ENCODE results near the gene UCHL1. TPM values are rescaled to one million over a fixed set of nuclear protein-coding genes. Genes with fewer than 3 reads are reported as not detected.

Gene UCHL1
- polyA plus RNA-seq, 1 donor from 2014 or later: 5,099 TPM

DNA sequence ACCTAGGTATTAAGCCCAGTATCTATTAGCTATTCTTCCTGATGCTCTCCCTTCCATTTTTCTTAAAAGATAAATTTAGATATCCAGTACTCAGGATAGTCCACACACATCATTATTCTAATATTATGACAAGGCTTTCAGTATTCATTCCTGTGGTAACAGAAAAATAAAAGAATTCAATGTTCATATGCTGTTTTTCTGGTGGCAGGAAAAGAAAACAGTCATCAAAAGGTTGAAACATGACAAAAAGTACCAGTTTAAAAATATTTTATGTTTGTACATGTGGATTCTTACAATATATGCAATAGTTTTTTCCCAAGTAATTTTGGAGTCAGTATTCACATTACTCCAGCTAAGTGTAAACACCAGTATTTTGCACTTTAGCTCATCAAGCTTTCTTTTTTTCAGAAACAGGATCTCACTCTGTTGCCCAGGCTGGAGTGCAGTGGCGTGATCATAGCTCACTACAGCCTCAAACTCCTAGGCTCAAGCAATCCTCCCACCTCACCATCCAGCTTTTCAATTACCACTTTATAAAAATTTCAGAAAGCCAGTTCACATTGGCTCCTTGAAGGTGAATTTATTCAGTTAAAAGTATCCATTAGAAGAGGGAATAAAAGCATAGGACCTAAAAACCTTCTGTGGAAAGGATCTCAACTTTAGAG is 44.6 kb upstream of the UCHL1 start:
- Histone ChIP-seq H3K27ac (ENCODE audit: low read length) (no peak overlapping the region), H3K9me3 (ENCODE audit: low read length) (no peaks in the 10 kb centered on the region), H3K79me2 (replicated peaks; ENCODE audit: insufficient read depth, low read length) (peaks cover 10% of the 10 kb centered on the region), H3K4me2 (ENCODE audit: low read length) (no peak overlapping the region), H3K9me2 (ENCODE audit: insufficient read depth, low read length) (no peaks in the 10 kb centered on the region), H4K20me1 (ENCODE audit: insufficient read depth) (no peaks in the 10 kb centered on the region), H2AFZ (ENCODE audit: low read depth, low read length) (no peak overlapping the region), H3K9ac (ENCODE audit: low read length) (no peak overlapping the region), H3F3A (ENCODE audit: insufficient read depth, low read length, poor library complexity, severe bottlenecking) (no peaks in the 10 kb centered on the region), H3K27me3 (ENCODE audit: insufficient read depth, low read depth, low read length) (no peaks in the 10 kb centered on the region), H3K36me3 (ENCODE audit: insufficient read depth, low read length) (no peaks in the 10 kb centered on the region), H3K4me3 (ENCODE audit: low read length) (peak overlapping the region; percentile 72)
- TF ChIP-seq TAF1 (IDR thresholded peaks at IDR 0.05; ENCODE audit: low read depth): no peak
- TF ChIP-seq EP300 (conservative IDR thresholded peaks at IDR 0.05; ENCODE audit: poor library complexity, severe bottlenecking): no peak
- TF ChIP-seq POLR2AphosphoS5 (IDR thresholded peaks at IDR 0.05): no peak
- no peak for TF ChIP-seq RAD21 (conservative IDR thresholded peaks at IDR 0.05)

DNA sequence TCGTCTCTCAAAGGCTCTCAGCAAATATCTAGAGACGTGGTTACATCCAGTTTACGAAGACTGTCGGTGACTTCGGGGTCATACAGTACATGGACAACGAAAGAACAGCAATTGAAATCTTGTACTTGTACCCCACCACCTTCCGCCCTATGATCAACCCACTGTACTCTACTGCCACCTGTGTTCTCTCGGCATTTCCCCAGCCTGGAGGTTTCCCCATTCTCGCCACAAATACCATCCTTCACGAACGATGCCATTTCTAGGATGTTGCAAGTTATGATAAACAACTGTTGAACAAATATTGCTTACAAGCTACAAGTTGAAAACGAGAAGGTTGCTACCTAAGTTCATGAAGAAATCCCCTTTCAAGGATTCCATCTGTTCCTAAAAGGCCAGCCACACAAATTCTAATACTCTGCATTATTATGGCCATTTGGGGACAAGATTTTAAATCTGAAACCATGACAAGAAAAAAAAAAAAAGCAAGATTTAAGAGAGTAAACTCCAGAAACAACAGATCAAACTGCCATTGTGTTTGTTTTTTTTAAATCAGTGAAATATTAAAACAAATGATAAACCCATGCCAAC is 44.0 kb upstream of the UCHL1 start:
- Histone ChIP-seq H3K27me3 (ENCODE audit: insufficient read depth, low read depth, low read length) (no peaks in the 10 kb centered on the region), H3K9me2 (ENCODE audit: insufficient read depth, low read length) (no peaks in the 10 kb centered on the region), H3K9me3 (ENCODE audit: low read length) (no peaks in the 10 kb centered on the region), H3K9ac (ENCODE audit: low read length) (peak overlapping the region; percentile 83), H3K4me2 (ENCODE audit: low read length) (peak overlapping the region; percentile 10), H3K79me2 (replicated peaks; ENCODE audit: insufficient read depth, low read length) (peaks cover 10% of the 10 kb centered on the region), H3K4me3 (ENCODE audit: low read length) (peak overlapping the region; percentile 72), H3K27ac (ENCODE audit: low read length) (no peak overlapping the region), H3K36me3 (ENCODE audit: insufficient read depth, low read length) (no peaks in the 10 kb centered on the region), H2AFZ (ENCODE audit: low read depth, low read length) (no peak overlapping the region), H3F3A (ENCODE audit: insufficient read depth, low read length, poor library complexity, severe bottlenecking) (no peaks in the 10 kb centered on the region), H4K20me1 (ENCODE audit: insufficient read depth) (no peaks in the 10 kb centered on the region)
- TF ChIP-seq, protein P1, sequence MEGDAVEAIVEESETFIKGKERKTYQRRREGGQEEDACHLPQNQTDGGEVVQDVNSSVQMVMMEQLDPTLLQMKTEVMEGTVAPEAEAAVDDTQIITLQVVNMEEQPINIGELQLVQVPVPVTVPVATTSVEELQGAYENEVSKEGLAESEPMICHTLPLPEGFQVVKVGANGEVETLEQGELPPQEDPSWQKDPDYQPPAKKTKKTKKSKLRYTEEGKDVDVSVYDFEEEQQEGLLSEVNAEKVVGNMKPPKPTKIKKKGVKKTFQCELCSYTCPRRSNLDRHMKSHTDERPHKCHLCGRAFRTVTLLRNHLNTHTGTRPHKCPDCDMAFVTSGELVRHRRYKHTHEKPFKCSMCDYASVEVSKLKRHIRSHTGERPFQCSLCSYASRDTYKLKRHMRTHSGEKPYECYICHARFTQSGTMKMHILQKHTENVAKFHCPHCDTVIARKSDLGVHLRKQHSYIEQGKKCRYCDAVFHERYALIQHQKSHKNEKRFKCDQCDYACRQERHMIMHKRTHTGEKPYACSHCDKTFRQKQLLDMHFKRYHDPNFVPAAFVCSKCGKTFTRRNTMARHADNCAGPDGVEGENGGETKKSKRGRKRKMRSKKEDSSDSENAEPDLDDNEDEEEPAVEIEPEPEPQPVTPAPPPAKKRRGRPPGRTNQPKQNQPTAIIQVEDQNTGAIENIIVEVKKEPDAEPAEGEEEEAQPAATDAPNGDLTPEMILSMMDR (IDR thresholded peaks at IDR 0.05; ENCODE audit: poor library complexity, severe bottlenecking): peak; percentile 67
- TF ChIP-seq EP300 (conservative IDR thresholded peaks at IDR 0.05; ENCODE audit: poor library complexity, severe bottlenecking) (no peak), RAD21 (conservative IDR thresholded peaks at IDR 0.05) (peak; percentile 69), SMC3 (conservative IDR thresholded peaks at IDR 0.05; ENCODE audit: poor library complexity) (peak; percentile 68), EZH2 (IDR thresholded peaks at IDR 0.05; ENCODE audit: borderline replicate concordance, insufficient read depth, low read length, poor library complexity, severe bottlenecking) (no peak)
- TF ChIP-seq, protein P2, sequence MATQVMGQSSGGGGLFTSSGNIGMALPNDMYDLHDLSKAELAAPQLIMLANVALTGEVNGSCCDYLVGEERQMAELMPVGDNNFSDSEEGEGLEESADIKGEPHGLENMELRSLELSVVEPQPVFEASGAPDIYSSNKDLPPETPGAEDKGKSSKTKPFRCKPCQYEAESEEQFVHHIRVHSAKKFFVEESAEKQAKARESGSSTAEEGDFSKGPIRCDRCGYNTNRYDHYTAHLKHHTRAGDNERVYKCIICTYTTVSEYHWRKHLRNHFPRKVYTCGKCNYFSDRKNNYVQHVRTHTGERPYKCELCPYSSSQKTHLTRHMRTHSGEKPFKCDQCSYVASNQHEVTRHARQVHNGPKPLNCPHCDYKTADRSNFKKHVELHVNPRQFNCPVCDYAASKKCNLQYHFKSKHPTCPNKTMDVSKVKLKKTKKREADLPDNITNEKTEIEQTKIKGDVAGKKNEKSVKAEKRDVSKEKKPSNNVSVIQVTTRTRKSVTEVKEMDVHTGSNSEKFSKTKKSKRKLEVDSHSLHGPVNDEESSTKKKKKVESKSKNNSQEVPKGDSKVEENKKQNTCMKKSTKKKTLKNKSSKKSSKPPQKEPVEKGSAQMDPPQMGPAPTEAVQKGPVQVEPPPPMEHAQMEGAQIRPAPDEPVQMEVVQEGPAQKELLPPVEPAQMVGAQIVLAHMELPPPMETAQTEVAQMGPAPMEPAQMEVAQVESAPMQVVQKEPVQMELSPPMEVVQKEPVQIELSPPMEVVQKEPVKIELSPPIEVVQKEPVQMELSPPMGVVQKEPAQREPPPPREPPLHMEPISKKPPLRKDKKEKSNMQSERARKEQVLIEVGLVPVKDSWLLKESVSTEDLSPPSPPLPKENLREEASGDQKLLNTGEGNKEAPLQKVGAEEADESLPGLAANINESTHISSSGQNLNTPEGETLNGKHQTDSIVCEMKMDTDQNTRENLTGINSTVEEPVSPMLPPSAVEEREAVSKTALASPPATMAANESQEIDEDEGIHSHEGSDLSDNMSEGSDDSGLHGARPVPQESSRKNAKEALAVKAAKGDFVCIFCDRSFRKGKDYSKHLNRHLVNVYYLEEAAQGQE (IDR thresholded peaks at IDR 0.05; ENCODE audit: borderline replicate concordance): no peak
